Uterus (tissue), 4 donors: ENCODE measurements around the gene TCEANC. TPM values are rescaled to one million over a fixed set of nuclear protein-coding genes. Genes with fewer than 3 reads are reported as not detected.

Source experiments
- DNase-seq, 2 donors: peaks; one replicate each; pipeline ENCODE4 v3.0.0-alpha.2; 2019 to 2020
- H3K27ac ChIP-seq, 2 donors: fragments of 200-600 bp; sonication (generic); 1 replicate in 1 of 2; 2 replicates in 1 of 2; pipeline ENCODE4 v1.5.1; 2016 to 2018
- H3K27me3 ChIP-seq, 2 donors: fragments of 200-600 bp; sonication (generic); one replicate each; pipeline ENCODE4 v1.5.1; 2018 to 2019; ENCODE audit warnings: control low read depth in 1 of 2
- H3K36me3 ChIP-seq, 2 donors: fragments of 200-600 bp; sonication (generic); one replicate each; pipeline ENCODE4 v1.5.1; 2019; ENCODE audit warnings: control low read depth in 1 of 2
- H3K4me1 ChIP-seq, 2 donors: fragments of 200-600 bp; sonication (generic); one replicate each; pipeline ENCODE4 v1.5.1; 2018 to 2019; ENCODE audit warnings: control low read depth in 1 of 2
- H3K4me3 ChIP-seq, 2 donors: fragments of 200-600 bp; sonication (generic); 1 replicate in 1 of 2; 2 replicates in 1 of 2; pipeline ENCODE4 v1.5.1; 2018 to 2019; ENCODE audit warnings: mild to moderate bottlenecking in 1 of 2
- H3K9me3 ChIP-seq, 2 donors: fragments of 200-600 bp; sonication (generic); one replicate each; pipeline ENCODE4 v1.5.1; 2019; ENCODE audit warnings: control low read depth in 1 of 2
- CTCF ChIP-seq, 4 experiments: fragments of 200-600 bp in 2 of 4; fragments of 450-650 bp in 2 of 4; sonication (generic) in 2 of 4; IDR thresholded peaks; one replicate each; pipeline ENCODE4 v1.5.1; 2016 to 2019; ENCODE audit warnings: antibody characterized with exemption in 4 of 4, mild to moderate bottlenecking in 2 of 4, moderate library complexity in 1 of 4
- POLR2A ChIP-seq, 2 donors: fragments of 450-650 bp; IDR thresholded peaks; one replicate each; pipeline ENCODE4 v1.6.1; 2016; ENCODE audit warnings: antibody characterized with exemption in 2 of 2, mild to moderate bottlenecking in 1 of 2, moderate library complexity in 1 of 2
- intact Hi-C: fragments of 100-400 bp; cut with DNase I; formaldehyde crosslinking; loops from one replicate; pipeline ENCODE4 v1.15.1; 2023; ENCODE audit warnings: low total_unique reads
- total RNA-seq, 4 donors: library from RNA; depleted of rRNA in 3 of 4; stranded (reverse); fragments of >200 nt in 3 of 4; gene quantifications; one replicate each; pipeline versions ENCODE4 v1.1.0 to v1.2.4, GENCODE V29; 2014 to 2023
- donor health status: DM: yes; HTN: yes; CAD: no.

TCEANC gene
- total RNA-seq, 4 donors from 2014 or later: 1.5 to 9.2 (median 5.7) TPM

GRCh38 chrX:13687203-13687602 lies 34.3 kb downstream of the TCEANC start:
- intact Hi-C loops: loop anchor here (10.0 kb wide), 1 partner anchor 48 kb away; the partner anchor contains the start of genes OFD1 and TRAPPC2
- TF ChIP-seq POLR2A (IDR thresholded peaks at IDR 0.05) (no peak), CTCF (IDR thresholded peaks at IDR 0.05) (no peak)

GRCh38 chrX:13688384-13688957 lies 35.5 kb downstream of the TCEANC start:
- no peaks in the 10 kb centered on the region for H3K4me1 ChIP-seq
- no peaks in the 10 kb centered on the region for H3K27me3 ChIP-seq
- H3K4me3 ChIP-seq: peak overlapping the region; percentile 46 to 89
- no peak for DNase-seq
- peak overlapping the region; percentile 89 to 96 for H3K27ac ChIP-seq
- no peaks in the 10 kb centered on the region for H3K36me3 ChIP-seq
- intact Hi-C loops: loop anchor here (10.0 kb wide), 1 partner anchor 46 kb away; the partner anchor contains the start of genes OFD1 and TRAPPC2
- TF ChIP-seq CTCF (IDR thresholded peaks at IDR 0.05) (no peak), POLR2A (IDR thresholded peaks at IDR 0.05) (no peak)
- no peaks in the 10 kb centered on the region for H3K9me3 ChIP-seq

More at GRCh38 chrX:13687203-13687602, 34.3 kb downstream of the TCEANC start:
- H3K27ac ChIP-seq: no peak overlapping the region
- no peaks in the 10 kb centered on the region for H3K36me3 ChIP-seq
- no peaks in the 10 kb centered on the region for H3K27me3 ChIP-seq
- H3K9me3 ChIP-seq: no peaks in the 10 kb centered on the region
- no peaks in the 10 kb centered on the region for H3K4me1 ChIP-seq
- no peak for DNase-seq
- H3K4me3 ChIP-seq: no peak overlapping the region

- H3K4me1 ChIP-seq: no peaks in the 10 kb centered on the region
- peak within 1 kb of the TSS; percentile 46 to 89 for H3K4me3 ChIP-seq
- DNase-seq: peak; percentile 87 to 94
- intact Hi-C loops: loop anchor here (10.0 kb wide), 1 partner anchor 46 kb away; the partner anchor contains the start of genes OFD1 and TRAPPC2
- no peaks in the 10 kb centered on the region for H3K27me3 ChIP-seq
- no peaks in the 10 kb centered on the region for H3K9me3 ChIP-seq
- no peaks in the 10 kb centered on the region for H3K36me3 ChIP-seq
- H3K27ac ChIP-seq: peak within 1 kb of the TSS; percentile 89 to 96
- peak; percentile 81 to 93 for TF ChIP-seq POLR2A (IDR thresholded peaks at IDR 0.05)
- TF ChIP-seq CTCF (IDR thresholded peaks at IDR 0.05): no peak
Observed at GRCh38 chrX:13688958-13689740, 36.2 kb downstream of the TCEANC start, which contains the start of gene RAB9A. TSS of gene RAB9A (plus strand) at chrX:13689128. CDS start at chrX:13708747, 19,619 bp downstream.

- no peaks in the 10 kb centered on the region for H3K4me1 ChIP-seq
Observed at GRCh38 chrX:13689741-13690211, 36.8 kb downstream of the TCEANC start.

More at GRCh38 chrX:13689741-13690211, 36.8 kb downstream of the TCEANC start:
- no peak for DNase-seq
- no peaks in the 10 kb centered on the region for H3K36me3 ChIP-seq
- no peaks in the 10 kb centered on the region for H3K27me3 ChIP-seq
- H3K9me3 ChIP-seq: no peaks in the 10 kb centered on the region
- intact Hi-C loops: loop anchor here (10.0 kb wide), 1 partner anchor 45 kb away; the partner anchor contains the start of genes OFD1 and TRAPPC2
- no peak for TF ChIP-seq POLR2A (IDR thresholded peaks at IDR 0.05)
- no peak for TF ChIP-seq CTCF (IDR thresholded peaks at IDR 0.05)
- peak overlapping the region; percentile 89 to 96 for H3K27ac ChIP-seq
- H3K4me3 ChIP-seq: peak overlapping the region; percentile 46 to 89
